Measurements from ENCODE around the gene MYCN.

MYCN gene

DNA sequence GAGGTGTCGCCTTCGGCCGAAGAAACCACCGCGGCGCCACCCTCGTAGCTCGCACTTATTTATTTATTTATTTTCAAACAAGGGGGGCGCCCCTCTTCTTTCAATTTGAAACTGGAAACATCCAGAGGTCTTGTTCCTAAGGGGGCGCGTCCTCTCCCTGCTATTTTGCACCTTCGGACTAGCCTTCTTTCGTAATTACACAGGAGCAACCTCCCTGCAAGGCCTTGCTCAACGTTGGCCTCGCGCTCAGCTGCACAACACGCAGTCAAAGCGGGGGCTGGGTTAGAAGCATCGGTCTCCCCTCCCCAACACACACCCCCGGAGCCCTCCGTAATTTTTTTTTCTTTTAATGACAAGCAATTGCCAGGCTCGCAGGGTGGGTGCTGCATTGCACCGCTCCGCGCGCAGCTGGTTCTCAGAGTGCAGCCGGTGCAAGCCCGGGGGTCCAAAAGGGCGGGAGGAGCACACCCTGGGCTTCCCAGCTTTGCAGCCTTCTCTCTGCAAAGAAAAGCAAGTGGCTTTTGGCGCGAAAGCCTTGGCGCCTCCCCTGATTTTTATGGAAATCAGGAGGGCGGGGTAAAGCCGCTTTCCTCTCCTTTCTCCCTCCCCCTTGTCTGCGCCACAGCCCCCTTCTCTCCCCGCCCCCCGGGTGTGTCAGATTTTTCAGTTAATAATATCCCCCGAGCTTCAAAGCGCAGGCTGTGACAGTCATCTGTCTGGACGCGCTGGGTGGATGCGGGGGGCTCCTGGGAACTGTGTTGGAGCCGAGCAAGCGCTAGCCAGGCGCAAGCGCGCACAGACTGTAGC is at the start of gene MYCN:
MYCN (plus strand) TSS at position 697 of the 807 bp plus-strand sequence. CDS start 1,515 bp downstream, outside the sequence.
- Mint-ChIP-seq H3K27ac (no peak within 1 kb of the TSS), H3K36me3 (no peaks in the 10 kb centered on the region), H3K27me3 (peaks cover 22% of the 10 kb centered on the region), H3K4me3 (peak within 1 kb of the TSS; percentile 78), H3K4me1 (ENCODE audit: low read depth) (peaks cover 37% of the 10 kb centered on the region), H3K9me3 (ENCODE audit: low read depth) (no peaks in the 10 kb centered on the region)

DNA sequence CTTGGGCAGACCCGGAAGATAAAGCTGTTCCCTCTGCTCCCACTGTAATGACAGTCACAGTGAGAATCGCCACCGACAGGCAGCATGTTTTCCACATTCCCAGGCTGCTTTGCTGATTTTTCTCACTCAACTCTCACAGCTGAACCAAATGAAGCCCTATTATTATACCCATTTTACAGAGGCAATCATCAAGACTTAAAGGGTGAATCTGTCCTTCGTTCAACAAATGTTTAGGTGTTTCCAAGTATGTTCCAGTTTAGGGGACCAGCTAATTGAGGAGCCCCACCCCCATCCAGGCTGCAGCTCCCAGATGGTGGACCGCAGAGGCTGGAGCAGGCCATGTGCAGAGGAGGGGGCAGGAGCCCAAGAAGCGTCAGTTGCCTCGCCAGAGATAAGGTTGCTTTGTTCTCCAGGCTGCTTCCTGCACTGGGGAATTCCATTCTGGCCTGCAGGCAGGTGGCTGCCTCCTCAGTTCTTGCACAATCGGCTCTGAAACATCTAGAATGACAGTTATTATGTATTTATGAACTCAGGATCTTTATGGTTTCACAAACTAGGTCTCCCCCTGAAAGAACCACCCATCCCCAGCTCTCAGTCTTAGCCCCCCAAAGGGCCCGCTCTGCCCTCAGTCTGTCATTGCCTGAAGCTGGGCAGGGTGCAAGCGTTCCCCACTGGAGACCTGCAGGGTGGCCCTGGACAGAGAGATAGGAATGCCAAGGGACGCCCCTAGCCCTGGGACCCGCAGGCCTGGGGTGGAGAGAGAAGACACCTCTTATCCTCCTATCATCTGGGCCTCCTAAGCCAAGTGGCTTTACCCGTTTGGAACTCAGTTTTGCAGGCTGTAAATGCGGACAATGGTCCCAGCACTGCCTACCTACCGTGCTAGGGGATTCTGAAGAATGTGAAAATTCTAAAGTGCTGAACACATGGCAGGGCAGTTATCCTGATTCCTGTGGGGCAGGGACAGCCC is 49.1 kb upstream of the MYCN start:
- Mint-ChIP-seq H3K9me3 (ENCODE audit: low read depth) (no peaks in the 10 kb centered on the region), H3K27ac (no peak overlapping the region), H3K4me3 (no peak overlapping the region), H3K36me3 (no peaks in the 10 kb centered on the region), H3K4me1 (ENCODE audit: low read depth) (no peaks in the 10 kb centered on the region), H3K27me3 (no peaks in the 10 kb centered on the region)

DNA sequence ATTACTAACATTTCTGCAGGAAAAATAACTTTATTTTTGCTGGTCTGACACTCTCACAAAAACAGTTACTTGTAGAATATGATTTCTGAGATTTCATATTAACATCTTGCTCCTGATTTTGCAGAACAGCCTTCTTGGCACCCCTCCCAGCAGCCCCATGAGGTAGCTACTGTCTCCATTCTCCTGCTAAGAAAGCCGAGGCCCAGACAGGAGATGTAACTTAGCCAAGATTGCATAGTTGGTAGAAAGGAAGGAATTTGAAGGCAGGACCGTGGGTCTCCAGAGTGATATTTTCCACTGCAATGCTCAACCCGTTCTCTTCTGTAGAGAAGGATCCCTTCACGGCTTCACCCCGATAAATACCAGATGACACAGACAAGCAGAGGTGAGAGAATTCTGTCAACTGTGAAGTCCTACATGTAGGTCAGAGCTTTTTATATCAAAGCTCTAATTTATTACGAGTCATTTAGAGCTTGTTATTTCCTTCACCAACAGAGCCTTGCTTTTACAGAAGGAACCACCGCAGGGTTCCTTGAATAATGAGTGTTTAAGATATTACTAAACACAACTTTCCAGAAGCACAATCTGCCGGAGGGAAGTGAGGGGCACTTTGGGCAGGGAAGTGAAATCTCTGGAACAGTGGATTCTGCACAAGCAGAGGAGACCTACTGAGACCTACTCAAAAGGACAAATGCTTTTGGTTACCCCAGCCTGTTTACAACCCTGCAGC is 48.0 kb upstream of the MYCN start:
- no peaks in the 10 kb centered on the region for H3K36me3 Mint-ChIP-seq
- no peaks in the 10 kb centered on the region for H3K27me3 Mint-ChIP-seq
- no peaks in the 10 kb centered on the region for H3K4me1 Mint-ChIP-seq (ENCODE audit: low read depth)
- no peaks in the 10 kb centered on the region for H3K9me3 Mint-ChIP-seq (ENCODE audit: low read depth)
- no peak overlapping the region for H3K4me3 Mint-ChIP-seq
- H3K27ac Mint-ChIP-seq: no peak overlapping the region

DNA sequence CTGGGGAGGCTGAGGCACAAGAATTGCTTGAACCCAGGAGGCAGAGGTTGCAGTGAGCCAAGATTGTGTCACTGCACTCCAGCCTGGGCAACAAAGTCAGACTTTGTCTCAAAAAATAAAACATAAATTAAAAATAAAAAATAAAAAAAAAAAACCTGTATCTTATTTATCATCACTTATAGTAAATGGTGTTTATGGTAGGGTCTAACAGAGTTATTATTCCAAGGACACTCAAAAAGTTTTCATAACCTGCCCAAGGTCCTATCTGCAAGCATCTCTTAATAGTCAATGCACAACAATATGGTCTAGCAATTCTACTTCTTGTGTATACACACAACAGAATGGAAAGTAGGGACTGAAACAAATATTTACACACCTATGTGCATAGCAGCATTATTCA is 47.3 kb upstream of the MYCN start:
- H3K36me3 Mint-ChIP-seq: no peaks in the 10 kb centered on the region
- no peaks in the 10 kb centered on the region for H3K4me1 Mint-ChIP-seq (ENCODE audit: low read depth)
- no peak overlapping the region for H3K27ac Mint-ChIP-seq
- no peak overlapping the region for H3K4me3 Mint-ChIP-seq
- no peaks in the 10 kb centered on the region for H3K27me3 Mint-ChIP-seq
- H3K9me3 Mint-ChIP-seq (ENCODE audit: low read depth): peaks cover 6% of the 10 kb centered on the region

DNA sequence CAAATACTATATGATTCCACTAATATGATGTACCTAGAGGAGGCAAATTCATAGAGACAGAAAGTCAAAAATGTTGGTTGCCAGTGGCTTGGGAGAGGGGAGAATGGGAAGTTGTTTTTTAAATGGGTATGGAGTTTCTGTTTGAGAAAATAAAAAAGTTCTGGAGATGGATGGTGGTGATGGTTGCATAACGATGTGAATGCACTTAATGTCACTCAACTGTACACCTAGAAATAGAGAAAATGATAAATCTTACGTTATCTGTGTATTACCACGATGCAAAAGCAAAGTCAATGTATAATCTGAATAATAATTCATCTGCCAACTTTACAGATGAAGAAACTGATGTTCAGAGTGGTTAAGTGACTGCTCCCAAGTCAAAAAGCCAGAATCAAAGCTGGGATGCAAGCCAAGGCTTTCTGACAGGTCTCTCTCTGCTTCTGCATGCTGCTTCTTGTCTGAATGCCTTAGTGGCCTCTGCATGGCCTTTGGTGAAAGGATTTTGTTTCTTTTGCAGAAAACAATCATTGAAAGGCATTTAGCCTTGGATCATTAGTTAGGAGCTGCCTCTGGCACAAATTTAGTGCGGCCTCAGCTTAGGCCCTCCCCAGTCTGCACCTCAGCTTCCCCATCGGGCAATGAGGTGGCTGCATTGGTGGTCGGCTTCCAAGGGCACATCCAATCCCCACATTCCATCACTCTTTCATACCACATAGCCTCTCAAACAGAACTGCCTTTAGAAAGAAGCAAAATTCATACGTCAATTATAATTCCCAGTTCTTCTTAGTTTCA is 46.5 kb upstream of the MYCN start:
- Mint-ChIP-seq H3K9me3 (ENCODE audit: low read depth) (peaks cover 7% of the 10 kb centered on the region), H3K27me3 (peaks cover 2% of the 10 kb centered on the region), H3K4me1 (ENCODE audit: low read depth) (no peaks in the 10 kb centered on the region), H3K4me3 (no peak overlapping the region), H3K27ac (no peak overlapping the region), H3K36me3 (no peaks in the 10 kb centered on the region)

DNA sequence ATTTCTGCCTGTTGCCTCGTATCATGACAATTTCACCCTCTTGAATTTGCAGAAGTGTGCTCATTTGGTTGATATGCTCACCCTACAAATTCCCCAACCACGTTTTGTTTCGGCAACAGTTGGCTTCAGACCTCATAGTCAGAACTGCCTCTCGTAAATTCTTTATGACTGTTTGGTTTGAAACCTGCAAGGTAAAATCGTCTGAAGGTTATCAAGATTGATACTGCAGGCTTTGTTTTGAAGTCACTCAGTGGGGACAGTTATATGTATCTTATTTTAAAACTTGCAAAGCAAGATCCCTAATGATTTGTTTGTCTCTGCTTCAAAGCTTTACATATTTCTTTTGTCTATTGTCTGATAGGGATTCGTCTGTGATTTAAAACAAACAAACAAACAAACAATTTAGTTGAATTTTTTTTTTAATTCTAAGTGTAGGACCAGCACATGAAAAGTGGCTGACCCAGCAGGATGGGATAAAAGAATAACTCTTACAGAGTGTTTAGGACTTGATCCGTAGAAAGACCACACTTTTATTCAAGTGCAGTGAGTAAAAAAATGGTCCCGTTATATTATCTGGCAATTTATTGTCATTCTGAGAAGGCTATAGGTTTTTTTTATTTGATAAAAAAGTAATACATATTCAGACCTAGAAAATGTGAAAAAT is 45.7 kb upstream of the MYCN start:
- H3K4me3 Mint-ChIP-seq: no peak overlapping the region
- no peaks in the 10 kb centered on the region for H3K36me3 Mint-ChIP-seq
- H3K9me3 Mint-ChIP-seq (ENCODE audit: low read depth): peaks cover 7% of the 10 kb centered on the region
- no peak overlapping the region for H3K27ac Mint-ChIP-seq
- H3K27me3 Mint-ChIP-seq: peaks cover 2% of the 10 kb centered on the region
- no peaks in the 10 kb centered on the region for H3K4me1 Mint-ChIP-seq (ENCODE audit: low read depth)

DNA sequence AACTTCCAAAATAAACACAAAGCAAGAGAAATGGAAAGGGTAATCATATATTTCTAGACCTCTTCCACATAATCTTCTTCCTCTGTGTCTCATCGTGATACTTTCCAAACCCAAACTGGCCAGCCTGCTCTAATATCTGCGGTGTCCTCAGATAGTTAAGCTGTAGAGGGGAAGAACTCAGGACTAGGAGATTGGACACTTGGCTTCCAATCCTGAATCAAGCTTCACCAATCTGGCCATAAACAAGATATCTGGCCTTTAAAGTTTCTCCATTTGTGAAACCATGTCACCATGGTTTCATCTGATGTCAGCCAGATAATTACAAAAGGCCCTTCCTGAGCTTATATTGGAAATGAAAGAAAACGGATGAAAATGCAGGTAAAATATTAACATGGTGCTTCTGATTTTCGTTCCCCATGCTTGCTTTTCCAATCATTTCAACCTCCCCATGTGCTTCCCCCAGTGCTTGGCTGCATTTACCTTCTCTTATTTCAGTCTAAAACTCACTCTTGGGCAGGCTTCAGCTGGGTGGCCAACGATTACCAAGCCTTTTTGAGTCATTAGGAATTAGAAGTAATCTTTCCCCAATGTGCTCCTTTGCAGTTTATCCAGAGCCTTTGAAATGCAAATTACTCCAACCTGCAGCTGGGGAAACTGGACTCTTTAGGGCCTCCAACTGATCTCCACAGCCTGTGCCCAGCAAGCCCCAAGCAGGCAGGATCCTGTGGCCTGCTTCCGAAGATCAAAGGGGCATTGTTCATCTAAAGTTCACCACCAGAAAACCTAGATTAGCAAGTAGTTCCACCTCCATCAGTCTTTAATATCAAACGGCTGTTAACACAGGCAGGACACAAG is 44.5 kb upstream of the MYCN start:
- Mint-ChIP-seq H3K27ac (no peak overlapping the region), H3K4me1 (ENCODE audit: low read depth) (no peaks in the 10 kb centered on the region), H3K36me3 (no peaks in the 10 kb centered on the region), H3K9me3 (ENCODE audit: low read depth) (peaks cover 7% of the 10 kb centered on the region), H3K4me3 (no peak overlapping the region), H3K27me3 (peaks cover 2% of the 10 kb centered on the region)

DNA sequence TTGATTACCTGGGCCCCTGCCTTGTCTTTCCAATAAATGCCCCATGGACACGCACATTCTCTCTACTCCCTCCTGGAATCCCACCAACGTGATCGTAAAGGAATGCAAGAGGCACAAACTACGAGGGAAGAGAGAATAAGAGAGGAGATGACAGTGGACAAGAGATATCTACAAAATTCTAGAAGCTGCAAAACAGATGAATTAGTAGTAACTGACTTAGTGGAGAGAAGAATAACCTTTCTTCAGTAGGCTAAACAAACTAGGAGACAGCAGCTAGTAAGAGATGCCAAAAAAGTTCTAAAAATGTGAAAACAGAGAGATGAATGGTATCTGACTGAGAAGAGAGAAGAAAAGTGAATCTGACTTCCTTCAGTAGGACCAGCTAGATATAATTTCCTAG is 43.5 kb upstream of the MYCN start:
- Mint-ChIP-seq H3K36me3 (no peaks in the 10 kb centered on the region), H3K27ac (no peak overlapping the region), H3K9me3 (ENCODE audit: low read depth) (peaks cover 7% of the 10 kb centered on the region), H3K4me1 (ENCODE audit: low read depth) (no peaks in the 10 kb centered on the region), H3K4me3 (no peak overlapping the region), H3K27me3 (peaks cover 2% of the 10 kb centered on the region)

DNA sequence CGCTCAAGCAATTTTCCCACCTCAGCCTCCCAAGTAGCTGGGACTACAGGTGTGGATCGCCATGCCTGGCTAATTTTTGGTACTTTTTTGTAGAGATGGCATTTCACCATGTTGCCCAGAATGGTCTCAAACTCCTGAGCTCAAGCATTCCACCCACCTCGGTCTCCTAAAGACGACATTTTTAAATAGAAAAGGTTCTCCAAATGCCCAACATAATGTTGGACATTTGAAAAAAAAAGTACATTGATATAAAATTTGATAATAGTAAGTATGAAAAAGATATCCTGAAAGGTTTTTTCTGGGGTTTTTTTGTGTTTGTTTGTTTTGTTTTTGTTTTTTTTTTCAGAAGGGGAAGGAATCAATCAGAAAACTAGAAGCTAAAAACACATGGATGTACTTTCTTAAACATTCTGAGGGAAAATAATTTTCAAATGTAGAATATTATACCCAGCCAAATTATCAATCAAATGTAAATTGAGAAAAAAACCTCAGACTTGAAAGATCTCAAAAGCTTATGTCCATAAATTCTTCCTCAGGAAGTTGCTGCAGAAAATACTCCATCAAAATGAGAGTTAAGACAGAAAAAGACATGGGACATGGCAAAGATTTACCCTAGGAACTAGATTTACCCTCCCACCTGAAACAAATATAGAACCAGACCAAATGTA is 42.8 kb upstream of the MYCN start:
- no peak overlapping the region for H3K27ac Mint-ChIP-seq
- no peaks in the 10 kb centered on the region for H3K4me1 Mint-ChIP-seq (ENCODE audit: low read depth)
- H3K9me3 Mint-ChIP-seq (ENCODE audit: low read depth): peaks cover 7% of the 10 kb centered on the region
- no peak overlapping the region for H3K4me3 Mint-ChIP-seq
- peaks cover 2% of the 10 kb centered on the region for H3K27me3 Mint-ChIP-seq
- H3K36me3 Mint-ChIP-seq: no peaks in the 10 kb centered on the region

DNA sequence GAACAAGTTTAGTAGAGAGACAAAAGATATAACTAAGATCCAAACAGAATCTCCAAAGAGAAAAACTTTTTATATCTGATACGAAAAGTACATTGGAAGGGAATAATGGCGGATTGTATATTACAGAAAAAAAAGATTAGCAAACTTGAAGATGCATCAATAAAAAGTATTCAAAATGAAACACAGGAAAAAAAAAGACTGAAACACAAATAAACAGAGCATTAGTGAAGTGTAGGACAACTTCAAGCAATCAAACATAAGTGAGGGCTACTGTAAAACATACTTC is 41.1 kb upstream of the MYCN start:
- Mint-ChIP-seq H3K4me1 (ENCODE audit: low read depth) (no peaks in the 10 kb centered on the region), H3K36me3 (no peaks in the 10 kb centered on the region), H3K4me3 (no peak overlapping the region), H3K27ac (no peak overlapping the region), H3K9me3 (ENCODE audit: low read depth) (peaks cover 7% of the 10 kb centered on the region), H3K27me3 (peaks cover 2% of the 10 kb centered on the region)

DNA sequence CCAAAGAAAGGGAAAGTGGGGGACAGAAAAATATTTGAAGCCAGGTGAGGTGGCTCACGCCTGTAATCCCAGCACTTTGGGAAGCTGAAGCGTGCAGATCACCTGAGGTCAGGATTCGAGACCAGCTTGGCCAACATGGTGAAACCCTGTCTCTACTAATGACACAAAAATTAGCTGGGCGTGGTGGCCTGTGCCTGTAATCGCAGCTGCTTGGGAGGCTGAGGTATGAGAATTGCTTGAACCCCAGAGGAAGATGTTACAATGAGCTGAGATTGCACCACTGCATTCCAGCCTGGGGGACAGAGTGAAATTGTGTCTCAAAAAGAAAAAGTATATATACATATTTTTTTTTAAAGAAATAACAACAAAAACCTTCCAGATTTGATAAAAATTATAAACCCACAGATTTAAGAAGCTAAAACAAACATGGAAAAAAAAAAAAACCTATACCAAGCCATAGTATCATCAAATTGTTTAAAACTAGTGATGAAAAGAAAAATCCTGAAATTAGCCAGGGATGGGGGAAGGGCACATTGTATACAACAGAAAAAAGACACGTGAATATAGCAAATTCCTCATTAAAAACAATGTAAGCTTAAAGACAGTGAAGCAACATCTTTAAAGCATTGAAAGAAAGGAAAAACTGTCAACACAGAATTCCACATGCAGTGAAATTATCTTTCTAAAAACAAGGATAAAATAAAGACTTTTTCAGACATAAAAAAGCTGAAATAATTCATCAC is 40.4 kb upstream of the MYCN start:
- H3K36me3 Mint-ChIP-seq: no peaks in the 10 kb centered on the region
- H3K27ac Mint-ChIP-seq: no peak overlapping the region
- H3K4me3 Mint-ChIP-seq: no peak overlapping the region
- peaks cover 7% of the 10 kb centered on the region for H3K9me3 Mint-ChIP-seq (ENCODE audit: low read depth)
- H3K4me1 Mint-ChIP-seq (ENCODE audit: low read depth): no peaks in the 10 kb centered on the region
- H3K27me3 Mint-ChIP-seq: peaks cover 2% of the 10 kb centered on the region

DNA sequence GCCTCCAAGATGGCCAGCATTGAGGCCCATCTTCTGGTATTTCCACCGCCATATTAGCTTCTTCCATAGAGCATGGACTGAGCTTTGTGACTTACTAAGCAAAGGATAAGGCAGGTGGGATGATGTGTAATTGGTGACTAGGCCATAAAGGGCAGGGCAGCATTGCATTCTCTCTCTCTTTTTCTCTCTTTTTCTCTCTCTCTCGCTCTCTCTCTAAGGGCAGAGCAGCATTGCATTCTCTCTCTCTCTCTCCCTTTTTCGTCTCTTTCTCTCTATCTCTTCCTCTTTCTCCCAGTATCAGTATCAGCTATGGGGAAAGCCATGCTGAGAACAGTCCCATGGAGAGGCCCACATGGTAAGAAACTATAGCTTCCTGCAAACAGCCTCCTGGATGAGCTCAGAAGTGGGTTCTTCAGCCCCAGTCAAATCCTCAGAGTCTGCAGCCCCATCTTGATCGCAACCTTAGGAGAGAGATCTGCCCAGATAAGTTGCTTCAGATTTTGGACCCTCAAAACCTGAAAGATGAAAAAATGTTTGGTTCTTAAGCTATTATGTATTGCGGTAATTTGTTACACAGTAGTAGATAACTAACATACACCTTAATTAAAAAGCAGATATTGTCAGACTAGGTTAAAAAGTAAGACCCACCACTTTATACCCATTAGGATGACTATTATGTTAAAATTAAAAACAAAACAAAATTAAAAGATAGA is 39.1 kb upstream of the MYCN start:
- H3K9me3 Mint-ChIP-seq (ENCODE audit: low read depth): peaks cover 7% of the 10 kb centered on the region
- H3K4me3 Mint-ChIP-seq: no peak overlapping the region
- no peak overlapping the region for H3K27ac Mint-ChIP-seq
- peaks cover 3% of the 10 kb centered on the region for H3K27me3 Mint-ChIP-seq
- no peaks in the 10 kb centered on the region for H3K36me3 Mint-ChIP-seq
- H3K4me1 Mint-ChIP-seq (ENCODE audit: low read depth): no peaks in the 10 kb centered on the region
